ENCODE results near the gene GAL3ST2.

GRCh38 chr2:241793385-241793784 lies 16.8 kb downstream of the GAL3ST2 start:
- TF ChIP-seq POLR2AphosphoS5 (IDR thresholded peaks at IDR 0.05) (no peak), POLR2A (IDR thresholded peaks at IDR 0.05) (no peak)
- TF ChIP-seq, protein P1, sequence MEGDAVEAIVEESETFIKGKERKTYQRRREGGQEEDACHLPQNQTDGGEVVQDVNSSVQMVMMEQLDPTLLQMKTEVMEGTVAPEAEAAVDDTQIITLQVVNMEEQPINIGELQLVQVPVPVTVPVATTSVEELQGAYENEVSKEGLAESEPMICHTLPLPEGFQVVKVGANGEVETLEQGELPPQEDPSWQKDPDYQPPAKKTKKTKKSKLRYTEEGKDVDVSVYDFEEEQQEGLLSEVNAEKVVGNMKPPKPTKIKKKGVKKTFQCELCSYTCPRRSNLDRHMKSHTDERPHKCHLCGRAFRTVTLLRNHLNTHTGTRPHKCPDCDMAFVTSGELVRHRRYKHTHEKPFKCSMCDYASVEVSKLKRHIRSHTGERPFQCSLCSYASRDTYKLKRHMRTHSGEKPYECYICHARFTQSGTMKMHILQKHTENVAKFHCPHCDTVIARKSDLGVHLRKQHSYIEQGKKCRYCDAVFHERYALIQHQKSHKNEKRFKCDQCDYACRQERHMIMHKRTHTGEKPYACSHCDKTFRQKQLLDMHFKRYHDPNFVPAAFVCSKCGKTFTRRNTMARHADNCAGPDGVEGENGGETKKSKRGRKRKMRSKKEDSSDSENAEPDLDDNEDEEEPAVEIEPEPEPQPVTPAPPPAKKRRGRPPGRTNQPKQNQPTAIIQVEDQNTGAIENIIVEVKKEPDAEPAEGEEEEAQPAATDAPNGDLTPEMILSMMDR (IDR thresholded peaks at IDR 0.05) = no peak
